ENCODE data around the gene COL11A2. TPM values are rescaled to one million over a fixed set of nuclear protein-coding genes. Genes with fewer than 3 reads are reported as not detected.

COL11A2 gene
- total RNA-seq, 1 experiment from 2014 or later, result 0.58 TPM

DNA sequence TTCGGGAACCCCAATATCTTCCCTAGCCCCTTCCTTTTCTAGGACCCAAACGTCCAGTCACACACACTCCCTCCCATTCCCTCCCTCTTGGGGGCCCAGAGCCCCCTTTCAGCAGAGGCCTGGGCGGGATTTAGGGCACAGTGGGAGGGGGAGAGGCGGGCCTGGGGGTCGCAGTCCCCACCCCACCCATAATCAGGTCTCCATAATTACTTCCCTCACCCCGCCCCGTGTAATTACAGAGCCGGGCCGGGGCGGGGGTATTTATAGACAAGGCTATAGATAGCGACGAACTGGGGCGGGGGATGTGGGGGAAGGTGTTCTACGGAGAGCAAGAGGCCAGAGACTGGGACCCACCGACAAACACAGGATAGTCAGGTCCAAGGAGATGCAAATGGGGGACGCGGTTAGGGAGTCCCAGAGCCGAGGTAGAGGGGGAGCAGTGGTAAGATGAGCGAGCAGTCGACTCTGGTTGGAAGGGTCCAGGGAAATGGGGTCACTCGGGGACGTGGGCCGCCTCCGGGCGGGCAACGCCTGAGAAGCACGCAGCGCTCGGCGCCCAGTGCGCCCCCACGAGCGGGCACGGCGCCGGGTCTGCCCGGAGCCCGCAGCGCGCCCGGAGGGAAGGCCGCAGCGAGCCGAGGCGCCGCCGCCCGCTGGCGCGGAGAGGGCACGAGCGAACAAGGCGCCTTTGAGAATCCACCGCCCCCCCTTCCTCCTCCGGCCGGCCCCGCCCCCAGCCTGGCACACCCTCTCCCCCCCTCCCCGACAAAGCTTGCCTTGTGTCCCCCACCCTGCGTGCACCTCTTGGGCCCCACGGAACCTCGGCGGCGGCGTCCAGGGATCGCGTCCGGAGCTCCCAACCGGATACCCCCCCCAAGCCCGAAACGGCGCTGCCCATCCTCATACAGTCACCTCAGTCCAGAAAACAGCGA lies 670 bp upstream of the COL11A2 start:
- Histone ChIP-seq H3K4me3 (ENCODE audit: low read length) (no peak overlapping the region), H3K36me3 (ENCODE audit: low read depth, low read length) (peaks cover 27% of the 10 kb centered on the region), H3K79me2 (ENCODE audit: low read length) (0 out of 2 replicates have a peak, but pooled peaks cover 5% of the 10 kb centered on the region), H3K4me1 (ENCODE audit: insufficient read depth, low read length) (no peaks in the 10 kb centered on the region), H3F3A (ENCODE audit: low read length, unreplicated experiment) (no peaks in the 10 kb centered on the region), H2AFZ (ENCODE audit: low read length) (no peak overlapping the region), H4K20me1 (ENCODE audit: low read length) (no peaks in the 10 kb centered on the region), H3K9me2 (replicated peaks; ENCODE audit: low read length) (no peaks in the 10 kb centered on the region), H3K9me3 (ENCODE audit: low read length) (no peaks in the 10 kb centered on the region), H3K27me3 (ENCODE audit: low read length) (no peaks in the 10 kb centered on the region), H3K4me2 (ENCODE audit: low read length) (no peak overlapping the region), H3K9ac (ENCODE audit: low read length) (no peak overlapping the region), H3K27ac (ENCODE audit: low read length) (no peak overlapping the region)
- BruUV-seq (replicated peaks), result no TSS peak
- DNase-seq (no peak), ATAC-seq (no peak)
- POLR2A ChIA-PET (ENCODE audit: unreplicated experiment), result no interaction called here
- intact Hi-C loops (cut with micrococcal nuclease), result no loop called here
- TF ChIP-seq CTCF (conservative IDR thresholded peaks at IDR 0.05; ENCODE audit: low read depth, low read length) (no peak), EZH2phosphoT487 (IDR thresholded peaks at IDR 0.05; ENCODE audit: borderline replicate concordance, low read length) (no peak)
- CTCF ChIA-PET, result no interaction called here

DNA sequence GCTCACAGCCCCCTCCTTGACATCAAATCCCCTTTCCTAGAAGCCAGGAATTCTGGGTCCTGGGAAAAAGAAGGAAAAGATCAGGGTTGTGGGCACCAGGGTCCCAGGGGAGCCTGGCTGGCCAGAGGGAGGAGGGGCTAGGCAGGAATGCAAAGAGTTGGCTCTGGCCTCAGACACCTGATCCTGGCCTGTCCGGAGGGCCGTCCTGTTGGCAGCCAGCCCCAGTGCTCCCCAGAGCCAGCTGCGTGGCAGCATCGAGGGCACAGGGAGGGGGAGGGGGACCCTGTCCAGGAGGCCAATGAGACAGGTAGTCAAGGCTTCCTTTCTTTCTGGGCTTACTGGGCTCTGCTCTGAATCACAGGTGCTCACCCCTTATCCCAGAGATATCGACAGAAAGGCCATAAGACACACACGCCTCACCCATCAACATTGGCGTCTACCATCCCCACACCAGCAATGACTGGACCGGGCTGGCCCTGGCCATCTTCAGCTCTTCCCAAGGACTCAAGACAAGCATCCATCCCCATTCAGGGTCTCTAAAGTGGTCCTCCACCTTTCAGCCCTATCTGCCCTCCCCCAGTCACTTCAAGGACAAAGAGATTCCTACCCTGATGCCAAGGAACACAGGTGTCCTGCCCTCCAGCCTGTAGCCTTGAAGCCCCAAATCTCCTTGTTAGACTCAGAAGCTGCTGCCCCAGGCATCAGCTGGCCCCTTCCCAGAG lies 723 bp downstream of the COL11A2 start:
- H3K9me3 ChIP-seq (ENCODE audit: low read length), result no peaks in the 10 kb centered on the region
- TF ChIP-seq EZH2 (IDR thresholded peaks at IDR 0.05; ENCODE audit: low read length, unreplicated experiment) (no peak), CTCF (conservative IDR thresholded peaks at IDR 0.05; ENCODE audit: low read depth, low read length) (no peak), EZH2phosphoT487 (IDR thresholded peaks at IDR 0.05; ENCODE audit: borderline replicate concordance, low read length) (no peak)
- no peak overlapping the region for H2AFZ ChIP-seq (ENCODE audit: low read length)
- no peak overlapping the region for H3K4me2 ChIP-seq (ENCODE audit: low read length)
- H3K9me2 ChIP-seq (replicated peaks; ENCODE audit: low read length), result no peaks in the 10 kb centered on the region
- no peak for ATAC-seq
- ChIA-PET POLR2A (ENCODE audit: unreplicated experiment) (no interaction called here), CTCF (no interaction called here)
- H3F3A ChIP-seq (ENCODE audit: low read length, unreplicated experiment), result no peaks in the 10 kb centered on the region
- H3K4me1 ChIP-seq (ENCODE audit: insufficient read depth, low read length), result no peaks in the 10 kb centered on the region
- DNase-seq, result no peak
- intact Hi-C loops (cut with micrococcal nuclease), result no loop called here
- peaks cover 21% of the 10 kb centered on the region for H3K36me3 ChIP-seq (ENCODE audit: low read depth, low read length)
- no peak overlapping the region for H3K27ac ChIP-seq (ENCODE audit: low read length)
- H3K27me3 ChIP-seq (ENCODE audit: low read length), result no peaks in the 10 kb centered on the region
- no TSS peak for BruUV-seq (replicated peaks)
- no peak overlapping the region for H3K9ac ChIP-seq (ENCODE audit: low read length)
- no peaks in the 10 kb centered on the region for H3K79me2 ChIP-seq (ENCODE audit: low read length)
- H4K20me1 ChIP-seq (ENCODE audit: low read length), result no peaks in the 10 kb centered on the region
- H3K4me3 ChIP-seq (ENCODE audit: low read length), result no peak overlapping the region

Data from PC-3 (cell line).